ENCODE data around the gene CRTAC1.

CRTAC1 gene

GRCh38 chr10:97888641-97889262 is 141.7 kb downstream of the CRTAC1 start:
- H3K4me1 ChIP-seq: no peaks in the 10 kb centered on the region
- no peaks in the 10 kb centered on the region for H3K9me3 ChIP-seq
- no peaks in the 10 kb centered on the region for H3K36me3 ChIP-seq
- no peak for TF ChIP-seq CTCF (IDR thresholded peaks at IDR 0.05; ENCODE audit: low read depth, low read length)
- no peak overlapping the region for H3K4me3 ChIP-seq (ENCODE audit: low read depth, low read length)
- H3K27me3 ChIP-seq: no peaks in the 10 kb centered on the region
- DNase-seq: peak; percentile 31

GRCh38 chr10:97888134-97888533 is 142.3 kb downstream of the CRTAC1 start:
- Histone ChIP-seq H3K4me3 (ENCODE audit: low read depth, low read length) (no peak overlapping the region), H3K9me3 (no peaks in the 10 kb centered on the region), H3K27me3 (no peaks in the 10 kb centered on the region), H3K36me3 (no peaks in the 10 kb centered on the region), H3K4me1 (no peaks in the 10 kb centered on the region)
- no peak for DNase-seq
- no peak for TF ChIP-seq CTCF (IDR thresholded peaks at IDR 0.05; ENCODE audit: low read depth, low read length)

GRCh38 chr10:97887399-97887798 is 143.0 kb downstream of the CRTAC1 start:
- TF ChIP-seq CTCF (IDR thresholded peaks at IDR 0.05; ENCODE audit: low read depth, low read length): no peak
- Histone ChIP-seq H3K36me3 (no peaks in the 10 kb centered on the region), H3K9me3 (no peaks in the 10 kb centered on the region), H3K27me3 (no peaks in the 10 kb centered on the region), H3K4me3 (ENCODE audit: low read depth, low read length) (no peak overlapping the region), H3K4me1 (no peaks in the 10 kb centered on the region)
- peak; percentile 33 for DNase-seq

- Histone ChIP-seq H3K36me3 (no peaks in the 10 kb centered on the region), H3K27me3 (no peaks in the 10 kb centered on the region), H3K4me3 (ENCODE audit: low read depth, low read length) (no peak overlapping the region), H3K4me1 (no peaks in the 10 kb centered on the region), H3K9me3 (no peaks in the 10 kb centered on the region)
- DNase-seq: no peak
- TF ChIP-seq CTCF (IDR thresholded peaks at IDR 0.05; ENCODE audit: low read depth, low read length): no peak
Observed at GRCh38 chr10:97886286-97886685, 144.1 kb downstream of the CRTAC1 start.

GRCh38 chr10:97883092-97883485 is 147.3 kb downstream of the CRTAC1 start:
- no peaks in the 10 kb centered on the region for H3K4me1 ChIP-seq
- H3K4me3 ChIP-seq (ENCODE audit: low read depth, low read length): no peak overlapping the region
- no peaks in the 10 kb centered on the region for H3K27me3 ChIP-seq
- H3K9me3 ChIP-seq: no peaks in the 10 kb centered on the region
- H3K36me3 ChIP-seq: no peaks in the 10 kb centered on the region
- DNase-seq: no peak
- no peak for TF ChIP-seq CTCF (IDR thresholded peaks at IDR 0.05; ENCODE audit: low read depth, low read length)

- DNase-seq: no peak
- Histone ChIP-seq H3K4me3 (ENCODE audit: low read depth, low read length) (no peak overlapping the region), H3K27me3 (no peaks in the 10 kb centered on the region), H3K4me1 (no peaks in the 10 kb centered on the region), H3K9me3 (no peaks in the 10 kb centered on the region), H3K36me3 (no peaks in the 10 kb centered on the region)
- TF ChIP-seq CTCF (IDR thresholded peaks at IDR 0.05; ENCODE audit: low read depth, low read length): no peak
Observed at GRCh38 chr10:97882142-97883091, 148.0 kb downstream of the CRTAC1 start.

All from BE2C (cell line).